Right ventricle myocardium superior (tissue), 1 donor: Measurements from ENCODE around the gene MSH3. TPM values are rescaled to one million over a fixed set of nuclear protein-coding genes. Genes with fewer than 3 reads are reported as not detected.

Experiments used
- ATAC-seq: fragments of 200-7000 bp; cut with Tn5 transposase; one replicate; pipeline ENCODE4 v1.9.1; 2020; ENCODE audit warnings: mild to moderate bottlenecking; ENCODE audit not compliant: poor library complexity
- DNase-seq: peaks from one replicate; pipeline ENCODE4 v3.0.0-alpha.2; 2020
- intact Hi-C: fragments of 100-400 bp; cut with DNase I; formaldehyde crosslinking; loops from one replicate; pipeline ENCODE4 v1.11.2; 2022
- total RNA-seq: library from RNA; stranded (reverse); fragmentation: NEBNext Ultra II Directional; extraction: Animal tissue kit (Norgen Biotek cat#: 25700); gene quantifications from one replicate; pipeline ENCODE4 v1.2.1, GENCODE V29; 2021
- donor health status: DM: no; HTN: yes; CAD: no; lungs with severe emphysema.

Gene MSH3
- total RNA-seq, 1 donor from 2014 or later: 10.5 TPM

- ATAC-seq: no peak
- DNase-seq: no peak
- intact Hi-C loops: no loop called here
These were observed 47.1 kb downstream of the MSH3 start for GRCh38 chr5:80701597-80701996.

DNA sequence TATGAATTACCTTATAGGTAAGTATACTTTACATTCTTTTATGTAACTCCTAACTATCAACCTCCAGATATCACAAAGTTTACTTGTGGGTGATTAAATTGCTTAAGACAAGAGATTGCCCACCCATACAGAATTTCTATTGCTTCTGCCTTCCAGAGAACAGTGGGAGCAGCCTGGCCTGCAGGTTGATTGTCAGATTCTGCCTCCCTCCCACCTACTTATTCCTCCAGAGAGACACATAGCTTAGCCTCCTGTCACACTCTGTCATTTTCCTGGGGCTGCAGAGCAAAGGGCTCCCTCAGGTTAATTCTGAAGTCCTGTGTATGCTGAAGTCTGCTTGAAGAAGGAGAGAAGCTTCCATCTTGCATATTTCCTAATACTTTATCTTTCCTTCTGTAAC is 48.8 kb downstream of the MSH3 start:
- no peak for ATAC-seq
- intact Hi-C loops: no loop called here

DNA sequence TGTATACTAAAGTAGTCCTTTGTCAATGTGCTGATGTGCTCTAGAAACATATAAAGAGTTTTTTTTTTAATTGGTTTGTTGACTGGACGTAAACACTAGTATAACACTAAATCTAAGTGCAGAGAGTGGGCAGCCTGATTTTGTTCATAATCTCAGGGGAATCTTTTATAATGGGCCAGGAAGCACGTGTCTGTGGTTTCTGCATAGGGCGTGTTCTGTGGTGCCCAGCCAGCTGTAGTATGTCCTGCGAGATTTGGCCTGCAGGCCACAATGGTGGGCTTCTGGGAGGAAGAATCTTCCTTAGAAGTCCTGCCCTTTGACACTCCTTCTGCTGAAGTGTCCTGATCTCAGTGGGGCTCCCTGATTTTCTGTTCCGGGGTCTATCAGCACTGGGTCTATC is 49.3 kb downstream of the MSH3 start:
- intact Hi-C loops: no loop called here
- DNase-seq (no peak), ATAC-seq (no peak)

More for the DNA sequence above, 48.8 kb downstream of the MSH3 start:
- no peak for DNase-seq

- DNase-seq: no peak
- no peak for ATAC-seq
- intact Hi-C loops: no loop called here
These were observed 49.8 kb downstream of the MSH3 start for GRCh38 chr5:80704221-80704620.

- intact Hi-C loops: no loop called here
These were observed 50.8 kb downstream of the MSH3 start for GRCh38 chr5:80705216-80705769.

DNA sequence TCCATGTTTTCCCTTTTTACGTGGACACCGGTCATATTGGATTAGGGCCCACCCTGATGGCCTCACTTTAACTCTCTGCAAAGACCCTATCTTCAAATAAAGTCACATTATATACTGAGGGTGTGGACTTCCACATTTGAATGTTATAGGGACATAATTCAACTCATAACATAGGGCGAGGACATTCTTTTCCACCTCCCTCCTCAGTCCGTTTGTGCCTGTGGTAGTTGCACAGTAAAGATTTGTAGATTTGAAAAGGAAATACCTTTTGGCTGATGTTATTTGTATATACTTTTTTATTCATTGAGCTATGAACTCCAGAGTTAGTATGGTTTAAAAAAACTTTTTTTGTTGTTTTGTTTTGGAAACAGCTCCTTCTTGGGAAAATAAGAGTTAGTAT is 51.3 kb downstream of the MSH3 start:
- intact Hi-C loops: no loop called here
- no peak for DNase-seq
- no peak for ATAC-seq

More at GRCh38 chr5:80705216-80705769, 50.8 kb downstream of the MSH3 start:
- ATAC-seq: no peak
- DNase-seq: no peak

DNA sequence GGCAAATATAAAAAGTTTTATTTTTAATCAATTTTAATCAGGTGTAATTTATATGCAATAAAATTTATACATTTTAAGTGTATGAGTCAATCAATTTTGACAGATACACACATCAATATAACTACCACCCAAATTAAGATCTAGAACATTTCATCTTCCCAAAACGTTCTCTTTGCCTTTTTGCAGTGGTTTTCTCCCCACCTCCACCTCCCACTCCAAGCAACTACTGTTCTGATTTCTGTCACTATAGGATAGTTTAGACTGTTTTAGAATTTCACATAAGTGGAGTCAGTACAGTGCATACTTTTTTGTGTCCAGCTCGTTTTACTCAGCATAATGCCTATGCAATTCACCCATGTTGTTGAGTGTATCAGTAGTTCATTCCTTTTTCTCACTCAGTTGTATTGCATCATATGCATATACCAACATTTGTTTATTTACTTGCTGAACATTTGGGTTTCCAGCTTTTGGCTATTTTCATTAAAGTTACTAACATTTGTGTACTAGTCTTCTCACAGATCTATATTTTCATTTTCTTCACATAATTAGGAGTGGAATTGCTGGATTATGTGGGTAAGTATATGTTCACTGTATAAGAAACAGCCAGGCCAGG is 52.5 kb downstream of the MSH3 start:
- no peak for DNase-seq
- intact Hi-C loops: no loop called here
- no peak for ATAC-seq

DNA sequence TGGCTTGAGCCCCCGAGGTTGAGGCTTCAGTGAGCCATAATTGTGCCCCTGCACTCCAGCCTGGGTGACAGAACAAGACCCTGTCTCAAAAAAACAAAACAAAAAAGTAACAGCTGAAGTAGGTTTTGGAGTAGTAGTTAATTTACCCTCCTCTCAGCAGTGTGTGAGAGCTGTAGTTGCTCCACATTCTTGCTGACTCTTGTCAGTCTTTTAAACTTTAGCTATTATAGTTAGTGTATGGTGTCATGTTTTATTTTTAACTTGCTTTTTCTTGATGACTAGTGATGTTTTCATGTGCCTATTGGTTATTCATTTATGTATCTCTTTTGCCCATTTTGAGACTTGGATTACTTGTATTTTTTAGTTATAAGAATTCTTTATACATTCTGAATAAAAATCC is 53.2 kb downstream of the MSH3 start:
- DNase-seq (no peak), ATAC-seq (peak; percentile 57)
- intact Hi-C loops: no loop called here

DNA sequence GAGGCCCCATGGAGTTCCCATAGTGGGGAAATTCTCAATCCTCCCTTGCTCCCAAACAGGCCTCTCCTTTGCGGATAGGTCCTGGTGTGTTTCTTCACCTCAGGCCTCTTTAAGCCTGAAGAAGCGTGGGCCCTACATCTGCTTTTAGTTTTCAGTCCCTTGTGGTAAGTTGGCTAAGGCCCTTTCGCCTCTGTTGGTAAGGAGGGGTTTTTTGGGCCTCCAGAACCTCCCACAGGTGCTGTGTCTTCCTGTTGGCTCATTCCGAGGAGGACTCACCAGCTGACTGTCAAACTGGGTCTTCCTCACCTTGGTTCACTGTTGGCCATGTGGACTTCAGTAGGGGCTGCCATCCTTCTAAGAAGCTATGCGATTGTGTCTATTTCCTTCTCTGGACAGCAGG is 56.8 kb downstream of the MSH3 start:
- ATAC-seq (no peak), DNase-seq (no peak)

DNA sequence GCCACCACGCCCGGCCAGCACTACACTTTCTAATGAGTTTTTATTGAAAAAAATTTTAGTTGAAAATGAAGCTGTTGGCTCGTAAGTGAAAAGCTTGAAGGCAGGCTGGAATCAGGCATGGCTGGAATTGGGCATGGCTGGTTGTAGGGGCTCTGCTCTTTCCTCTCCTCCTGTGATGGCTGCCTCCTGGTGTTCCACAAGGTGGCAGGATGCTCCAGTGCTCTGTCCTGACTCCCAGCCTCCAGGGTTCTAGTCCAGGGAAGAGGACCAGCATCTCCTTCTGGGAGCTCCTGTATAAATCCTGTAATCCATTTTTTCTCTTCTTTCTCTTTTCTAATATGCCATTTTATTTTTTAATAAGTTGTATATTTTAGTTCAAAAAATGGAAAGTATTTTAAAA is 57.5 kb downstream of the MSH3 start:
- ATAC-seq: no peak
- intact Hi-C loops: no loop called here
- no peak for DNase-seq

More for the DNA sequence above, 56.8 kb downstream of the MSH3 start:
- intact Hi-C loops: no loop called here

GRCh38 chr5:80712919-80713318 is 58.5 kb downstream of the MSH3 start:
- ATAC-seq: no peak

DNA sequence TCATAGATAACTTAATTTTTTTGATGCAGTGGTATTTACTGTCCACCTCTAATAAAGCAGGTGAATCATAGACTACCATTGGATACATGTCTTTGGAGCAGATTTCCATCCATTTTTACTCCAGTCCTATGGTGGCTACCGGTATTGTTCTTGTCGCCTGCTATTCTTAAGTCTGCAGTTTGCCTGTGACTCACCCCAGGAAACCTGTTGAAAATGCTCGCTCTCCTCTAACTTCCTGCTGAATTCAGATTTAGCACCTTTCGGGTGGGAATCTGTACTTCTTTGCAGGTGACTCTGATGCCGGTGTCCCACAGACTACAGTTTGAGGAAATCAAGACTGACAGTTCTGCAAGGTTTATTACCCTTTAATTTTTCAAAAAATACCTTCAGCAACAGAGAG is 59.2 kb downstream of the MSH3 start:
- DNase-seq: no peak
- ATAC-seq: no peak
- intact Hi-C loops: no loop called here

More at GRCh38 chr5:80712919-80713318, 58.5 kb downstream of the MSH3 start:
- intact Hi-C loops: no loop called here
- DNase-seq: no peak

DNA sequence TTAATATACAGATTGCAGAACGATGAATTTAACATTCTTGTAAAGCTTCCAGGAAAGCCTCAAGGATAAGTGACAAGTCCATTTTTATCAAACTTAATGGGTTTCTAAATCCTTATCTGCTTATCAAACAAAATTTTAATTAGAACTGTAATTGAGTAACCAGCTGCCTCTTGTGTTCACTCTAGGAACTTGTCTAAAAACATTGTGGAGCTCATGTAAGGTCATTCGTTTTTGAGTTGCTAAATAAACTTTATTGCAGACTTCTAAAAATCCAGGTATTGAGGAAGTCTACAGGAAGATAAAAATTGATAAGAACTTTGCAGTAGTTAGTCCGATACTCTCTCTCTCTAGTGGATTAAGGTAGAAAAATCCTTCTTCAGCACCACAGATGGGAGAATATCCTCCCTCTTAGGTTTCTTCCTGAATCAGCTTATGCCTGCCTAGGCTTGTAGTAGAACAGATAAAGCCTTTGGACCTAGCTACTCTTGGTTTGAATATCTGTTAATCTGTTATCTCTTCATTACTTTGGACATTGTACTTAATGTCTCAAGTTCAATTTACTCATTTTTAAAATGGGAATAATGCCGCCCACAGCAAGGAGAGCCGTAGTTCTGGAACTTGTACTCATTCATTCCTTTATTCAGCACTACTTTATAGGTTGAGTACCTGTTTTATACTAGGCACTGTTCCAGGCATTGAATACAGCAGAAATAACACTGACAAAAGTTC is 60.3 kb downstream of the MSH3 start:
- DNase-seq (no peak), ATAC-seq (no peak)
- intact Hi-C loops: no loop called here

GRCh38 chr5:80715887-80716286 is 61.4 kb downstream of the MSH3 start:
- ATAC-seq: no peak
- no peak for DNase-seq
- intact Hi-C loops: no loop called here

DNA sequence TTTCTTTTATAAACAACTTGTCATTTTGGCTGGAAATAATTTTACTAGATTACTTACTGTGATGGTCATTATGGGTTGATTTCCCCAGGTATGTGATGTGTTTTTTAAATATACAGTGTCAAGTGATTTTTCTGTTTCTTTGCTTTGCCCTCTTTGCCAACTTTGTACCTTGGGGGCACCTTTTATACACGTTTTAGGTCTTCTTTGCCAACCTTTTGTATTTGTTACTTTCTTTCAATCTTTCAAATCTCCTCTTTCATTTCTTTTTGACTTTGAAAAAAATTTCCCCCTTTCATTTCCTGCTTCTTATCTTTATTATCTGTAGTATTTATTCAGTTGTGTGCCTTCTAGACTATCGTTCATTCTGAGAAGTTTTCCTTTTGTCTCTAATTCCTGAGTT is 65.7 kb downstream of the MSH3 start:
- intact Hi-C loops: no loop called here
- no peak for ATAC-seq
- no peak for DNase-seq

DNA sequence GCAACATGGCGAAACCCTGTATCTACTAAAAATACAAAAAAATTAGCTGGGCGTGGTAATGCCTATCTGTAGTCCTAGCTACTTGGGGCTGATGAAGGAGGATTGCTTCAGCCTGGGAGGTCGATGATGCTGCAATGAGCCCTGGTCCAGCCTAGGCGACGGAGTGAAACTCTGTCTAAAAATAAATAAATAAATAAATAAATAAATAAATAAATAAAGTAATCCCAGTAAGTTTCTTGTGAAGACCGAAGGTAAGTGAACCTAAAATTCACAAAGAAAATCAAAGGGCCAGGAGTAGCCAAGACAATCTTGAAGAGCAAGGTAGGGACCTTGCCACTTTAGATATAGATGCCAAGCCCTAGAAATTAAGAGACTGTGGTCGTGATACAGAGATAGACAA is 68.5 kb downstream of the MSH3 start:
- ATAC-seq (no peak), DNase-seq (no peak)
- intact Hi-C loops: no loop called here

DNA sequence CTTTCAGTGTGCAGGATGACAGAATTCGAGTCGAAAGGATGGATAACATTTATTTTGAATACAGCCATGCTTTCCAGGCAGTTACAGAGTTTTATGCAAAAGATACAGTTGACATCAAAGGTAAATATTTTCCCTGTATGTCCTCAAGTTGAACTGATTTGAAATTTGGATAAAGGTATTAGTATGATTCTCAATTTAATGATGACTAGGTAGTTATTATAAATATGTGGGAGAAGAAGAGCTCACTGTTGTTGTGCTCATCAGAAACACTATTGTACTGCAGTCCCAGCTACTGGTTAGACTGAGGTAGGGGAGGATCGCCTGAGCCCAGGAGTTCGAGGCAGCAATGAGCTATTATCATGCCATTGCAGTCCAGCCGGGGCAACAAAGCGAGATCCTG is 71.0 kb downstream of the MSH3 start:
- ATAC-seq (no peak), DNase-seq (no peak)
- intact Hi-C loops: no loop called here

DNA sequence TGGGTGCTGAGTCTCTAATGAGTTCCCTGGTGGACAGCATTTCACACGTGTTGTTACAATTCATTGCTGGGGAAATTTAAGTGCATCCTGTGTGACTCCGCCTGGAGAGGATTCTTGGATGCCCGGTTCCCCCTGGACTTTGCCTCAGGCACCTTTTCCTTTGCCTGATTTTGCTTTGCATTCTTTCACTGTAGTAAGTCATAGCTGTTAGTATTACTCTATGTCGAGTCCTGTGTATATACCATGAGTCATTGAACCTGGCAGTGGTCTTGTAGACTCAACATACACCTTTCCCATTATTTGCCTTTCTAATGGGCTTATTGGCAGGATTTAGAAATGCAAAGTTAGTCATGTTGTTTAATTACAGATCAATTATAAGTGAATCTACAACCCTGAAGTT is 82.3 kb downstream of the MSH3 start:
- ATAC-seq: no peak
- no peak for DNase-seq
- intact Hi-C loops: no loop called here

- ATAC-seq: no peak
- no peak for DNase-seq
- intact Hi-C loops: no loop called here
These were observed 84.0 kb downstream of the MSH3 start for GRCh38 chr5:80738466-80738865.

- ATAC-seq (no peak), DNase-seq (no peak)
- intact Hi-C loops: no loop called here
These were observed 84.6 kb downstream of the MSH3 start for GRCh38 chr5:80739057-80739456.
